ENCODE data around the gene NDUFAB1. TPM values are rescaled to one million over a fixed set of nuclear protein-coding genes. Genes with fewer than 3 reads are reported as not detected.
"Not testable (repeated sequence)": the region's sequence is repeated elsewhere in the genome, so short reads cannot be mapped to it uniquely, and the experiment has no call there.

Gene NDUFAB1
- total RNA-seq, 2 experiments from 2014 or later = 157 to 162 TPM

GRCh38 chr16:23635958-23636357 is 39.8 kb upstream of the NDUFAB1 start:
- ChIA-PET POLR2A (interaction anchor here (0.6 kb wide), 1 partner anchor 33 kb away, joined by 3 read pairs; no protein-coding TSS in a partner anchor), CTCF (no interaction called here)
- TF ChIP-seq, protein P1, sequence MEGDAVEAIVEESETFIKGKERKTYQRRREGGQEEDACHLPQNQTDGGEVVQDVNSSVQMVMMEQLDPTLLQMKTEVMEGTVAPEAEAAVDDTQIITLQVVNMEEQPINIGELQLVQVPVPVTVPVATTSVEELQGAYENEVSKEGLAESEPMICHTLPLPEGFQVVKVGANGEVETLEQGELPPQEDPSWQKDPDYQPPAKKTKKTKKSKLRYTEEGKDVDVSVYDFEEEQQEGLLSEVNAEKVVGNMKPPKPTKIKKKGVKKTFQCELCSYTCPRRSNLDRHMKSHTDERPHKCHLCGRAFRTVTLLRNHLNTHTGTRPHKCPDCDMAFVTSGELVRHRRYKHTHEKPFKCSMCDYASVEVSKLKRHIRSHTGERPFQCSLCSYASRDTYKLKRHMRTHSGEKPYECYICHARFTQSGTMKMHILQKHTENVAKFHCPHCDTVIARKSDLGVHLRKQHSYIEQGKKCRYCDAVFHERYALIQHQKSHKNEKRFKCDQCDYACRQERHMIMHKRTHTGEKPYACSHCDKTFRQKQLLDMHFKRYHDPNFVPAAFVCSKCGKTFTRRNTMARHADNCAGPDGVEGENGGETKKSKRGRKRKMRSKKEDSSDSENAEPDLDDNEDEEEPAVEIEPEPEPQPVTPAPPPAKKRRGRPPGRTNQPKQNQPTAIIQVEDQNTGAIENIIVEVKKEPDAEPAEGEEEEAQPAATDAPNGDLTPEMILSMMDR (IDR thresholded peaks at IDR 0.05) = no peak
- Mint-ChIP-seq H3K9me3 (no peaks in the 10 kb centered on the region), H3K4me1 (ENCODE audit: low read depth) (peaks cover 16% of the 10 kb centered on the region), H3K36me3 (ENCODE audit: low read depth) (peaks cover 44% of the 10 kb centered on the region), H3K4me3 (no peak overlapping the region), H3K27me3 (no peaks in the 10 kb centered on the region), H3K27ac (no peak overlapping the region)
- ATAC-seq (no peak), DNase-seq (no peak)
- intact Hi-C loops (cut with micrococcal nuclease) = no loop called here

- Mint-ChIP-seq H3K4me3 (no peak overlapping the region), H3K4me1 (ENCODE audit: low read depth) (peaks cover 18% of the 10 kb centered on the region), H3K9me3 (no peaks in the 10 kb centered on the region), H3K36me3 (ENCODE audit: low read depth) (peaks cover 50% of the 10 kb centered on the region), H3K27ac (no peak overlapping the region), H3K27me3 (no peaks in the 10 kb centered on the region)
- ATAC-seq (no peak), DNase-seq (no peak)
- TF ChIP-seq, protein P1 (IDR thresholded peaks at IDR 0.05) = no peak
- intact Hi-C loops (cut with micrococcal nuclease) = no loop called here
- ChIA-PET POLR2A (no interaction called here), CTCF (no interaction called here)
Measured at GRCh38 chr16:23634461-23635036, 38.4 kb upstream of the NDUFAB1 start.

DNA sequence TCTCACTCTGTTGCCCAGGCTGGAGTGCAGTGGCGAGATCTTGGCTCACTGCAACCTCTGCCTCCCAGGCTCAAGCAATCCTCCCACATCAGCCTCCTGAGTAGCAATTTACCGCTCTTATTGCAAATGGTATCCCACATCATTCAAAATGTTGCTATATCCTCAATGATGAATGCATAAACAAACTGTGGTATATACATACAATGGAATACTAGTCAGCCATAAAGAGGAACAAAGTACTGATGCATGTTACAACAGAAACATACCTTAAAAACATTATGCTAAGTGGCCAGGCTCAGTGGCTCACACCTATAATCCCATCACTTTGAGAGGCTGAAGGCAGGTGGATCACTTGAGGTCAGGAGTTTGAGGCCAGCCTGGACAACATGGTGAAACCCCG is 35.8 kb upstream of the NDUFAB1 start:
- H3K9me3 Mint-ChIP-seq; DNase-seq; POLR2A ChIA-PET; H3K27me3 Mint-ChIP-seq; H3K27ac Mint-ChIP-seq; intact Hi-C loops (cut with micrococcal nuclease); ATAC-seq; H3K4me3 Mint-ChIP-seq: not testable (repeated sequence)
- peaks cover 13% of the 10 kb centered on the region for H3K4me1 Mint-ChIP-seq (ENCODE audit: low read depth)
- H3K36me3 Mint-ChIP-seq (ENCODE audit: low read depth) = peaks cover 52% of the 10 kb centered on the region
- CTCF ChIA-PET = interaction anchor here (1.8 kb wide), 1 partner anchor 30 kb away, joined by 4 read pairs; no protein-coding TSS in a partner anchor

GRCh38 chr16:23629516-23629915 is 33.4 kb upstream of the NDUFAB1 start:
- no peak for ATAC-seq
- no peak for DNase-seq
- H3K4me3 Mint-ChIP-seq = no peak overlapping the region
- ChIA-PET POLR2A (no interaction called here), CTCF (no interaction called here)
- no peaks in the 10 kb centered on the region for H3K27me3 Mint-ChIP-seq
- no peaks in the 10 kb centered on the region for H3K9me3 Mint-ChIP-seq
- no peak overlapping the region for H3K27ac Mint-ChIP-seq
- peaks cover 10% of the 10 kb centered on the region for H3K4me1 Mint-ChIP-seq (ENCODE audit: low read depth)
- H3K36me3 Mint-ChIP-seq (ENCODE audit: low read depth) = peaks cover 45% of the 10 kb centered on the region
- TF ChIP-seq, protein P1 (IDR thresholded peaks at IDR 0.05) = no peak
- intact Hi-C loops (cut with micrococcal nuclease) = no loop called here

GRCh38 chr16:23624092-23624491 is 28.0 kb upstream of the NDUFAB1 start:
- ATAC-seq (no peak), DNase-seq (no peak)
- POLR2A ChIA-PET = interaction anchor here (0.8 kb wide), 1 partner anchor 1432 kb away, joined by 3 read pairs; no protein-coding TSS in a partner anchor
- Mint-ChIP-seq H3K4me3 (no peak overlapping the region), H3K36me3 (ENCODE audit: low read depth) (peaks cover 41% of the 10 kb centered on the region), H3K4me1 (ENCODE audit: low read depth) (no peaks in the 10 kb centered on the region), H3K27me3 (no peaks in the 10 kb centered on the region), H3K9me3 (no peaks in the 10 kb centered on the region), H3K27ac (no peak overlapping the region)
- intact Hi-C loops (cut with micrococcal nuclease) = no loop called here
- TF ChIP-seq, protein P1 (IDR thresholded peaks at IDR 0.05) = no peak
- CTCF ChIA-PET = interaction anchor here (1.1 kb wide), 1 partner anchor 26 kb away, joined by 3 read pairs; no protein-coding TSS in a partner anchor
